Measurements from ENCODE around the gene DBN1.

DNA sequence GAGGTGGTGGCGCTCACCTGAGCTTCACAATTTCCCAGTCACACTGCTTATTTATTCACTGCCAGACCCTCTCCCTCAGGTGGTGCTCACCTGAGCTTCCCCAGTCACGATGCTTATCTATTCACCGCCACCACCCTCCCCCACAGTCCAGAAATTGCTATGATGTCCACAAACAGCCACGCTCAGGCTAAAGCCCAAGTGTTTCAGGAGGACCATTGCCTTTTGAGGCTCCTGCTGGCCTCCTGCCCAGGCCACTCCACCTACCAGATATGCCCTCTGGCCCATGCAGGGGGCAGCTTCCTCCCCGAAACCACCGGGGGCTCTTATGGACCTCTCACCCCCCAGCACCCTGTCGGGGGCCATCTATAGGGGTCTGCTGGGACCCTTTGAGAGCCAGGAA is 19.4 kb upstream of the DBN1 start:
- TF ChIP-seq KDM1A (IDR thresholded peaks at IDR 0.05; ENCODE audit: borderline replicate concordance, low read length) (no peak), TAF7 (optimal IDR thresholded peaks at IDR 0.05; ENCODE audit: borderline replicate concordance, low read depth, low read length) (no peak), RFX5 (IDR thresholded peaks at IDR 0.05; ENCODE audit: borderline replicate concordance, low read depth, low read length) (no peak), SP2 (IDR thresholded peaks at IDR 0.05; ENCODE audit: low read length) (no peak), HDAC2 (IDR thresholded peaks at IDR 0.05; ENCODE audit: borderline replicate concordance in 1 of 2, low read depth in 2 of 2, low read length in 2 of 2) (no peak), JUND (IDR thresholded peaks at IDR 0.05; ENCODE audit: low read length) (no peak), EP300 (IDR thresholded peaks at IDR 0.05; ENCODE audit: borderline replicate concordance in 1 of 2, low read depth in 2 of 2, low read length in 2 of 2) (no peak), CHD1 (IDR thresholded peaks at IDR 0.05; ENCODE audit: low read depth, low read length) (no peak), POLR2A (IDR thresholded peaks at IDR 0.05; ENCODE audit: control extremely low read depth in 1 of 2, low read depth in 2 of 2, low read length in 2 of 2) (no peak; a peak in 1 of 3 replicates), CTBP2 (IDR thresholded peaks at IDR 0.05; ENCODE audit: borderline replicate concordance, insufficient read depth, insufficient read length, low read length) (no peak), TAF1 (IDR thresholded peaks at IDR 0.05; ENCODE audit: low read depth, low read length) (no peak)
- TF ChIP-seq, protein P1, sequence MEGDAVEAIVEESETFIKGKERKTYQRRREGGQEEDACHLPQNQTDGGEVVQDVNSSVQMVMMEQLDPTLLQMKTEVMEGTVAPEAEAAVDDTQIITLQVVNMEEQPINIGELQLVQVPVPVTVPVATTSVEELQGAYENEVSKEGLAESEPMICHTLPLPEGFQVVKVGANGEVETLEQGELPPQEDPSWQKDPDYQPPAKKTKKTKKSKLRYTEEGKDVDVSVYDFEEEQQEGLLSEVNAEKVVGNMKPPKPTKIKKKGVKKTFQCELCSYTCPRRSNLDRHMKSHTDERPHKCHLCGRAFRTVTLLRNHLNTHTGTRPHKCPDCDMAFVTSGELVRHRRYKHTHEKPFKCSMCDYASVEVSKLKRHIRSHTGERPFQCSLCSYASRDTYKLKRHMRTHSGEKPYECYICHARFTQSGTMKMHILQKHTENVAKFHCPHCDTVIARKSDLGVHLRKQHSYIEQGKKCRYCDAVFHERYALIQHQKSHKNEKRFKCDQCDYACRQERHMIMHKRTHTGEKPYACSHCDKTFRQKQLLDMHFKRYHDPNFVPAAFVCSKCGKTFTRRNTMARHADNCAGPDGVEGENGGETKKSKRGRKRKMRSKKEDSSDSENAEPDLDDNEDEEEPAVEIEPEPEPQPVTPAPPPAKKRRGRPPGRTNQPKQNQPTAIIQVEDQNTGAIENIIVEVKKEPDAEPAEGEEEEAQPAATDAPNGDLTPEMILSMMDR (IDR thresholded peaks at IDR 0.05; ENCODE audit: control extremely low read depth in 1 of 3, insufficient read depth in 1 of 3, low read depth in 1 of 3, low read length in 3 of 3), result no peak
- TF ChIP-seq, protein P2, sequence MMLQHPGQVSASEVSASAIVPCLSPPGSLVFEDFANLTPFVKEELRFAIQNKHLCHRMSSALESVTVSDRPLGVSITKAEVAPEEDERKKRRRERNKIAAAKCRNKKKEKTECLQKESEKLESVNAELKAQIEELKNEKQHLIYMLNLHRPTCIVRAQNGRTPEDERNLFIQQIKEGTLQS (IDR thresholded peaks at IDR 0.05; ENCODE audit: insufficient read depth, low read depth, low read length), result no peak
- TF ChIP-seq, protein P3, sequence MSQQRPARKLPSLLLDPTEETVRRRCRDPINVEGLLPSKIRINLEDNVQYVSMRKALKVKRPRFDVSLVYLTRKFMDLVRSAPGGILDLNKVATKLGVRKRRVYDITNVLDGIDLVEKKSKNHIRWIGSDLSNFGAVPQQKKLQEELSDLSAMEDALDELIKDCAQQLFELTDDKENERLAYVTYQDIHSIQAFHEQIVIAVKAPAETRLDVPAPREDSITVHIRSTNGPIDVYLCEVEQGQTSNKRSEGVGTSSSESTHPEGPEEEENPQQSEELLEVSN (IDR thresholded peaks at IDR 0.05), result no peak
